Keratinocyte (primary cell): ENCODE data around the gene IL17REL. TPM values are rescaled to one million over a fixed set of nuclear protein-coding genes. Genes with fewer than 3 reads are reported as not detected.

Source experiments
- DNase-seq: peaks from one replicate; pipeline ENCODE4 v3.0.0-alpha.2; 2011; ENCODE audit warnings: low read depth, missing footprints, low spot score
- FAIRE-seq: peaks from 2 replicates; lab custom pipeline; 2011; peaks lifted over from hg19 to GRCh38; lab: Jason Lieb, UNC
- H2AFZ ChIP-seq: 2 replicates; pipeline ENCODE4 v1.6.0; 2012; ENCODE audit warnings: low read length, control low read depth, inconsistent platforms; ENCODE audit not compliant: control insufficient read depth
- H3K27ac ChIP-seq: 2 replicates; pipeline ENCODE4 v1.5.1; 2011; ENCODE audit warnings: low read length; ENCODE audit not compliant: control insufficient read depth, insufficient read depth
- H3K27me3 ChIP-seq: 3 replicates; pipeline ENCODE4 v1.6.0; 2011; ENCODE audit warnings: low read length; ENCODE audit not compliant: control insufficient read depth, insufficient read depth; ENCODE audit errors: extremely low read depth
- H3K36me3 ChIP-seq, 2 experiments: 2 replicates in 1 of 2; 3 replicates in 1 of 2; pipeline ENCODE4 v1.5.1; 2011; ENCODE audit warnings: low read length in 2 of 2, mild to moderate bottlenecking in 1 of 2; ENCODE audit not compliant: control insufficient read depth in 2 of 2, insufficient read depth in 2 of 2; ENCODE audit errors: extremely low read depth in 1 of 2
- H3K4me1 ChIP-seq: 3 replicates; pipeline ENCODE4 v1.5.1; 2011; ENCODE audit warnings: low read length; ENCODE audit not compliant: control insufficient read depth, insufficient read depth; ENCODE audit errors: extremely low read depth
- H3K4me2 ChIP-seq: 3 replicates; pipeline ENCODE4 v1.6.0; 2011; ENCODE audit warnings: low read depth, low read length; ENCODE audit not compliant: control insufficient read depth, insufficient read depth; ENCODE audit errors: extremely low read depth
- H3K4me3 ChIP-seq, 3 experiments: fragments of 200-600 bp in 1 of 3; sonication (generic) in 1 of 3; 2 replicates in 2 of 3; 3 replicates in 1 of 3; pipeline ENCODE4 v1.5.1; 2011 to 2016; ENCODE audit warnings: low read length in 3 of 3, mild to moderate bottlenecking in 3 of 3, control low read depth in 2 of 3, inconsistent platforms in 1 of 3, low read depth in 1 of 3, mixed read lengths in 1 of 3, mixed run types in 1 of 3, moderate library complexity in 1 of 3; ENCODE audit not compliant: control insufficient read depth in 2 of 3, insufficient read depth in 2 of 3; ENCODE audit errors: extremely low read depth in 1 of 3
- H3K79me2 ChIP-seq: 2 replicates; pipeline ENCODE4 v1.6.0; 2012; ENCODE audit warnings: low read length; ENCODE audit not compliant: control insufficient read depth, insufficient read depth
- H3K9ac ChIP-seq: 3 replicates; pipeline ENCODE4 v1.6.0; 2011; ENCODE audit warnings: low read length; ENCODE audit not compliant: control insufficient read depth, insufficient read depth; ENCODE audit errors: extremely low read depth
- H3K9me1 ChIP-seq: 3 replicates; pipeline ENCODE4 v1.6.0; 2011; ENCODE audit warnings: low read length; ENCODE audit not compliant: control insufficient read depth, insufficient read depth; ENCODE audit errors: extremely low read depth
- H3K9me3 ChIP-seq: 2 replicates; pipeline ENCODE4 v1.5.1; 2012; ENCODE audit warnings: low read depth, low read length; ENCODE audit not compliant: control insufficient read depth
- H4K20me1 ChIP-seq: 3 replicates; pipeline ENCODE4 v1.6.0; 2011; ENCODE audit warnings: low read length; ENCODE audit not compliant: control insufficient read depth, insufficient read depth; ENCODE audit errors: extremely low read depth
- EZH2 ChIP-seq: IDR thresholded peaks from one replicate; pipeline ENCODE4 v1.6.1; 2012; ENCODE audit warnings: inconsistent platforms, mild to moderate bottlenecking, low read length, moderate library complexity
- dilution Hi-C: fragments of 300-500 bp; cut with MboI; formaldehyde crosslinking; loops from one replicate; pipeline ENCODE4 v1.7.0; 2020; ENCODE audit warnings: low sequenced_read_pairs; ENCODE audit not compliant: extremely low pct_ligation_motif_present
- polyA plus RNA-seq, 5 experiments: library from polyadenylated mRNA; depleted of rRNA in 3 of 5; stranded (reverse) in 3 of 5; stranded (forward) in 1 of 5; unstranded in 1 of 5; fragments of >200 nt; gene quantifications; 1 replicate in 1 of 5; 2 replicates in 3 of 5; 3 replicates in 1 of 5; pipeline versions ENCODE4 v1.2.1 to v1.2.3, GENCODE V29; 2011 to 2012; ENCODE audit warnings: missing spikeins in 2 of 5, low read depth in 1 of 5, low replicate concordance in 1 of 5
- TF ChIP-seq, protein P1 (sequence below), 3 experiments: IDR thresholded peaks in 1 of 3; conservative IDR thresholded peaks in 1 of 3; optimal IDR thresholded peaks in 1 of 3; 2 replicates in 2 of 3; 3 replicates in 1 of 3; pipeline versions ENCODE3 to v1.5.1; 2011; ENCODE audit warnings: low read length in 3 of 3, mild to moderate bottlenecking in 3 of 3, moderate library complexity in 2 of 3, control low read depth in 1 of 3, inconsistent platforms in 1 of 3; ENCODE audit not compliant: insufficient read depth in 2 of 3; ENCODE audit errors: extremely low read depth in 1 of 3

IL17REL gene
- polyA plus RNA-seq, 1 donor (not counting 4 experiments of a cell fraction or from before 2014, with no cell fraction given): not detected

DNA sequence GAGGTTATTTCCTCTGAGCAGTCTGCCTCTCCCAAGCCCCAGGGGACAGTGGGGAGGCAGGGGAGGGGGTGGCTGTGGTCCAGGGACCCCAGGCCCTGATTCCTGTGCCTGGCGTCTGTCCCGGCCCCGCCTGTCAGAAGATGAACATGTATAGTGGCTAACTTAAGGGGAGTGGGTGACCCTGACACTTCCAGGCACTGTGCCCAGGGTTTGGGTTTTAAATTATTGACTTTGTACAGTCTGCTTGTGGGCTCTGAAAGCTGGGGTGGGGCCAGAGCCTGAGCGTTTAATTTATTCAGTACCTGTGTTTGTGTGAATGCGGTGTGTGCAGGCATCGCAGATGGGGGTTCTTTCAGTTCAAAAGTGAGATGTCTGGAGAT lies 48.9 kb downstream of the IL17REL start:
- H3K9me1 ChIP-seq: no peaks in the 10 kb centered on the region
- peaks cover 23% of the 10 kb centered on the region for H3K79me2 ChIP-seq
- dilution Hi-C loops: no loop called here
- no peak overlapping the region for H3K27ac ChIP-seq
- H3K9ac ChIP-seq: no peak overlapping the region
- DNase-seq (no peak), FAIRE-seq (no peak)
- no peak overlapping the region for H3K4me2 ChIP-seq
- H3K27me3 ChIP-seq: no peaks in the 10 kb centered on the region
- H3K36me3 ChIP-seq: peaks cover 10 to 16% of the 10 kb centered on the region in 2 experiments
- peaks cover 6% of the 10 kb centered on the region for H4K20me1 ChIP-seq
- H3K9me3 ChIP-seq: no peaks in the 10 kb centered on the region
- H2AFZ ChIP-seq: no peak overlapping the region
- H3K4me3 ChIP-seq: no peak overlapping the region
- no peak for TF ChIP-seq EZH2
- TF ChIP-seq, protein P1, sequence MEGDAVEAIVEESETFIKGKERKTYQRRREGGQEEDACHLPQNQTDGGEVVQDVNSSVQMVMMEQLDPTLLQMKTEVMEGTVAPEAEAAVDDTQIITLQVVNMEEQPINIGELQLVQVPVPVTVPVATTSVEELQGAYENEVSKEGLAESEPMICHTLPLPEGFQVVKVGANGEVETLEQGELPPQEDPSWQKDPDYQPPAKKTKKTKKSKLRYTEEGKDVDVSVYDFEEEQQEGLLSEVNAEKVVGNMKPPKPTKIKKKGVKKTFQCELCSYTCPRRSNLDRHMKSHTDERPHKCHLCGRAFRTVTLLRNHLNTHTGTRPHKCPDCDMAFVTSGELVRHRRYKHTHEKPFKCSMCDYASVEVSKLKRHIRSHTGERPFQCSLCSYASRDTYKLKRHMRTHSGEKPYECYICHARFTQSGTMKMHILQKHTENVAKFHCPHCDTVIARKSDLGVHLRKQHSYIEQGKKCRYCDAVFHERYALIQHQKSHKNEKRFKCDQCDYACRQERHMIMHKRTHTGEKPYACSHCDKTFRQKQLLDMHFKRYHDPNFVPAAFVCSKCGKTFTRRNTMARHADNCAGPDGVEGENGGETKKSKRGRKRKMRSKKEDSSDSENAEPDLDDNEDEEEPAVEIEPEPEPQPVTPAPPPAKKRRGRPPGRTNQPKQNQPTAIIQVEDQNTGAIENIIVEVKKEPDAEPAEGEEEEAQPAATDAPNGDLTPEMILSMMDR (optimal IDR thresholded peaks at IDR 0.05 in 1 of 3, IDR thresholded peaks at IDR 0.05 in 1 of 3, conservative IDR thresholded peaks at IDR 0.05 in 1 of 3; ENCODE audit: extremely low read depth in 1 of 3, insufficient read depth in 2 of 3, low read length in 3 of 3): no peak
- H3K4me1 ChIP-seq: peaks cover 18% of the 10 kb centered on the region

DNA sequence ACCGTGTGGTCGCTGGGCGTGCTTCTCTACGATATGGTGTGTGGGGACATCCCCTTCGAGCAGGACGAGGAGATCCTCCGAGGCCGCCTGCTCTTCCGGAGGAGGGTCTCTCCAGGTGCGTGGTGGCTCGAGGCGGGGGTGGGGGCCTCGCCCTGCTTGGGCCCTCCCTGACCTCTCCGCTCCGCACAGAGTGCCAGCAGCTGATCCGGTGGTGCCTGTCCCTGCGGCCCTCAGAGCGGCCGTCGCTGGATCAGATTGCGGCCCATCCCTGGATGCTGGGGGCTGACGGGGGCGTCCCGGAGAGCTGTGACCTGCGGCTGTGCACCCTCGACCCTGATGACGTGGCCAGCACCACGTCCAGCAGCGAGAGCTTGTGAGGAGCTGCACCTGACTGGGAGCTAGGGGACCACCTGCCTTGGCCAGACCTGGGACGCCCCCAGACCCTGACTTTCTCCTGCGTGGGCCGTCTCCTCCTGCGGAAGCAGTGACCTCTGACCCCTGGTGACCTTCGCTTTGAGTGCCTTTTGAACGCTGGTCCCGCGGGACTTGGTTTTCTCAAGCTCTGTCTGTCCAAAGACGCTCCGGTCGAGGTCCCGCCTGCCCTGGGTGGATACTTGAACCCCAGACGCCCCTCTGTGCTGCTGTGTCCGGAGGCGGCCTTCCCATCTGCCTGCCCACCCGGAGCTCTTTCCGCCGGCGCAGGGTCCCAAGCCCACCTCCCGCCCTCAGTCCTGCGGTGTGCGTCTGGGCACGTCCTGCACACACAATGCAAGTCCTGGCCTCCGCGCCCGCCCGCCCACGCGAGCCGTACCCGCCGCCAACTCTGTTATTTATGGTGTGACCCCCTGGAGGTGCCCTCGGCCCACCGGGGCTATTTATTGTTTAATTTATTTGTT lies 49.6 kb downstream of the IL17REL start:
- Histone ChIP-seq H3K4me1 (peaks cover 18% of the 10 kb centered on the region), H3K27ac (peak overlapping the region; percentile 88), H4K20me1 (peaks cover 6% of the 10 kb centered on the region), H2AFZ (no peak overlapping the region), H3K9me1 (no peaks in the 10 kb centered on the region), H3K9me3 (no peaks in the 10 kb centered on the region), H3K79me2 (peaks cover 23% of the 10 kb centered on the region), H3K4me2 (peak overlapping the region; percentile 89), H3K27me3 (no peaks in the 10 kb centered on the region), H3K36me3 (peaks cover 10 to 16% of the 10 kb centered on the region in 2 experiments), H3K9ac (peak overlapping the region; percentile 89), H3K4me3 (peak overlapping the region; percentile 65 to 76 (median 72))
- FAIRE-seq (no peak), DNase-seq (no peak)
- no peak for TF ChIP-seq EZH2
- TF ChIP-seq, protein P1 (optimal IDR thresholded peaks at IDR 0.05 in 1 of 3, IDR thresholded peaks at IDR 0.05 in 1 of 3, conservative IDR thresholded peaks at IDR 0.05 in 1 of 3; ENCODE audit: extremely low read depth in 1 of 3, insufficient read depth in 2 of 3, low read length in 3 of 3): no peak
- dilution Hi-C loops: no loop called here
